ENCODE results near the gene LAD1. TPM values are rescaled to one million over a fixed set of nuclear protein-coding genes. Genes with fewer than 3 reads are reported as not detected.

LAD1 gene
- total and polyA plus RNA-seq, 2 experiments from 2014 or later, result not detected

- H3F3A ChIP-seq (ENCODE audit: insufficient read depth), result no peaks in the 10 kb centered on the region
- no peak overlapping the region for H2AFZ ChIP-seq
- peak; percentile 73 for DNase-seq
- no peaks in the 10 kb centered on the region for H4K20me1 ChIP-seq (ENCODE audit: insufficient read depth)
- H3K9me2 ChIP-seq (ENCODE audit: insufficient read depth), result no peaks in the 10 kb centered on the region
- WGBS, 2 experiments (ENCODE audit: low coverage in 1 of 2, low lambda C conversion rate in 2 of 2, missing lambda C conversion rate in 2 of 2), result 37 to 39% methylated on average over 11 of the region's 11 CpGs
- no peaks in the 10 kb centered on the region for H3K36me3 ChIP-seq (ENCODE audit: low read depth)
- H3K9me3 ChIP-seq (ENCODE audit: low read depth), result no peaks in the 10 kb centered on the region
- H3K4me3 ChIP-seq, result no peak overlapping the region
- H3K27ac ChIP-seq, result no peak overlapping the region
- in situ Hi-C loops (cut with MboI), result no loop called here
- H3K9ac ChIP-seq, result no peak overlapping the region
- H3K79me2 ChIP-seq (ENCODE audit: insufficient read depth), result no peaks in the 10 kb centered on the region
- no peak for TF ChIP-seq EZH2 (IDR thresholded peaks at IDR 0.05; ENCODE audit: insufficient read depth, poor library complexity, severe bottlenecking)
- H3K27me3 ChIP-seq (replicated peaks; ENCODE audit: insufficient read depth), result peaks cover 44% of the 10 kb centered on the region
- H3K4me2 ChIP-seq (ENCODE audit: unreplicated experiment), result no peak overlapping the region
- no peaks in the 10 kb centered on the region for H3K4me1 ChIP-seq (ENCODE audit: insufficient read depth)
Observed at GRCh38 chr1:201408176-201408833, 9.2 kb upstream of the LAD1 start.

GRCh38 chr1:201406831-201407406 is 7.8 kb upstream of the LAD1 start:
- Histone ChIP-seq H4K20me1 (ENCODE audit: insufficient read depth) (no peaks in the 10 kb centered on the region), H3K4me1 (ENCODE audit: insufficient read depth) (no peaks in the 10 kb centered on the region), H3K9me2 (ENCODE audit: insufficient read depth) (no peaks in the 10 kb centered on the region), H3K9ac (no peak overlapping the region), H3K27me3 (replicated peaks; ENCODE audit: insufficient read depth) (peaks cover 44% of the 10 kb centered on the region), H3K79me2 (ENCODE audit: insufficient read depth) (no peaks in the 10 kb centered on the region), H3K4me3 (no peak overlapping the region), H3F3A (ENCODE audit: insufficient read depth) (no peaks in the 10 kb centered on the region), H2AFZ (no peak overlapping the region), H3K4me2 (ENCODE audit: unreplicated experiment) (no peak overlapping the region), H3K27ac (no peak overlapping the region), H3K9me3 (ENCODE audit: low read depth) (no peaks in the 10 kb centered on the region), H3K36me3 (ENCODE audit: low read depth) (no peaks in the 10 kb centered on the region)
- TF ChIP-seq EZH2 (IDR thresholded peaks at IDR 0.05; ENCODE audit: insufficient read depth, poor library complexity, severe bottlenecking) (no peak), EZH2phosphoT487 (IDR thresholded peaks at IDR 0.05; ENCODE audit: insufficient read depth, low read depth) (no peak)
- 54 to 64% methylated on average over 8 of the region's 8 CpGs for WGBS, 2 experiments (ENCODE audit: low coverage in 1 of 2, low lambda C conversion rate in 2 of 2, missing lambda C conversion rate in 2 of 2)
- DNase-seq, result no peak
- in situ Hi-C loops (cut with MboI), result no loop called here

DNA sequence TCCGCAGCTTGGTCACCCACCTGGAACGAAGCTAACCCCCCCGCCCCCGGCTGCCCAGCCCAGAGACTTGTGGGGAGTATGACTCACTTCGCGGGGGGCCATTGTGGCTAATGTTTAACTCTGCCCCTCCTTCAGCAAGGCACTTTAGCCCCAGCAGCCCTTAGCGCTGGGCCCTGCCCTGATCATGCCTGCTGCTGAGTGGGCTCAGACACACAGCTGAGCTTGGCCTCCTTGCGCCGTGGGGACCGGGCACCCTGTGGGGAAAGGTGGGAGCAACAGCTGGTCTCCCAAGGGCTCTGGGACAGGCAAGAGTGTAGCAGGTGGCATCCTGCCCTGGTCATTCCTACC is 6.3 kb upstream of the LAD1 start:
- Histone ChIP-seq H3K27ac (no peak overlapping the region), H3F3A (ENCODE audit: insufficient read depth) (no peaks in the 10 kb centered on the region), H3K9me3 (ENCODE audit: low read depth) (no peaks in the 10 kb centered on the region), H3K9me2 (ENCODE audit: insufficient read depth) (no peaks in the 10 kb centered on the region), H3K4me3 (no peak overlapping the region), H3K4me1 (ENCODE audit: insufficient read depth) (no peaks in the 10 kb centered on the region), H4K20me1 (ENCODE audit: insufficient read depth) (no peaks in the 10 kb centered on the region), H3K36me3 (ENCODE audit: low read depth) (no peaks in the 10 kb centered on the region), H3K9ac (no peak overlapping the region), H3K79me2 (ENCODE audit: insufficient read depth) (no peaks in the 10 kb centered on the region), H3K27me3 (replicated peaks; ENCODE audit: insufficient read depth) (peaks cover 44% of the 10 kb centered on the region), H2AFZ (no peak overlapping the region), H3K4me2 (ENCODE audit: unreplicated experiment) (no peak overlapping the region)
- no peak for DNase-seq
- in situ Hi-C loops (cut with MboI), result no loop called here
- TF ChIP-seq EZH2phosphoT487 (IDR thresholded peaks at IDR 0.05; ENCODE audit: insufficient read depth, low read depth), result no peak
- TF ChIP-seq EZH2 (IDR thresholded peaks at IDR 0.05; ENCODE audit: insufficient read depth, poor library complexity, severe bottlenecking), result no peak
- 76 to 78% methylated on average over 10 of the region's 10 CpGs for WGBS, 2 experiments (ENCODE audit: low coverage in 1 of 2, low lambda C conversion rate in 2 of 2, missing lambda C conversion rate in 2 of 2)

- no peaks in the 10 kb centered on the region for H3K4me1 ChIP-seq (ENCODE audit: insufficient read depth)
- no peaks in the 10 kb centered on the region for H3K9me3 ChIP-seq (ENCODE audit: low read depth)
- H4K20me1 ChIP-seq (ENCODE audit: insufficient read depth), result no peaks in the 10 kb centered on the region
- H3K27me3 ChIP-seq (replicated peaks; ENCODE audit: insufficient read depth), result peaks cover 45% of the 10 kb centered on the region
- no peaks in the 10 kb centered on the region for H3F3A ChIP-seq (ENCODE audit: insufficient read depth)
- H3K36me3 ChIP-seq (ENCODE audit: low read depth), result no peaks in the 10 kb centered on the region
- H3K4me2 ChIP-seq (ENCODE audit: unreplicated experiment), result no peak overlapping the region
- in situ Hi-C loops (cut with MboI), result no loop called here
- H3K27ac ChIP-seq, result no peak overlapping the region
- H2AFZ ChIP-seq, result no peak overlapping the region
- no peak for DNase-seq
- H3K9ac ChIP-seq, result no peak overlapping the region
- 71 to 78% methylated on average over 11 of the region's 11 CpGs for WGBS, 2 experiments (ENCODE audit: low coverage in 1 of 2, low lambda C conversion rate in 2 of 2, missing lambda C conversion rate in 2 of 2)
- no peaks in the 10 kb centered on the region for H3K79me2 ChIP-seq (ENCODE audit: insufficient read depth)
- no peak for TF ChIP-seq EZH2phosphoT487 (IDR thresholded peaks at IDR 0.05; ENCODE audit: insufficient read depth, low read depth)
- no peak for TF ChIP-seq EZH2 (IDR thresholded peaks at IDR 0.05; ENCODE audit: insufficient read depth, poor library complexity, severe bottlenecking)
- no peak overlapping the region for H3K4me3 ChIP-seq
- no peaks in the 10 kb centered on the region for H3K9me2 ChIP-seq (ENCODE audit: insufficient read depth)
Observed at GRCh38 chr1:201404722-201405483, 5.8 kb upstream of the LAD1 start.
